K562 (cell line): Measurements from ENCODE around the gene RNF144A. TPM values are rescaled to one million over a fixed set of nuclear protein-coding genes. Genes with fewer than 3 reads are reported as not detected.

ENCODE experiments used
- ATAC-seq: fragments of 200-7000 bp; cut with Tn5 transposase; 3 replicates; pipeline ENCODE4 v1.9.1; 2020; ENCODE audit warnings: moderate library complexity
- BruUV-seq: library from RNA; stranded (reverse); fragments of 400-500 nt; replicated peaks from 2 replicates; lab custom pipeline; 2021; lab: Mats Ljungman, UMichigan
- CTCF ChIA-PET: fragments of 300-600 bp; formaldehyde crosslinking; extraction: SDS; loops from one replicate; lab custom pipeline; 2021; ENCODE audit warnings: low intra/inter-chr PET ratio; lab: Yijun Ruan, JAX
- POLR2A ChIA-PET: fragments of 300-600, 350-650 bp; sonication (Branson Sonifier 250); formaldehyde crosslinking; extraction: SDS; loops from one replicate; lab custom pipeline; 2021; ENCODE audit warnings: antibody characterized with exemption, inconsistent platforms; lab: Yijun Ruan, JAX
- DNase-seq, 4 experiments: peaks; one replicate each; pipeline versions ENCODE4 v3.0.0 to v3.0.0-alpha.2; 2011 to 2018; ENCODE audit warnings: low spot score in 3 of 4, mixed read lengths in 3 of 4; ENCODE audit errors: extremely low read depth in 1 of 4
- FAIRE-seq: peaks from 2 replicates; lab custom pipeline; 2011; peaks lifted over from hg19 to GRCh38; lab: Jason Lieb, UNC
- H2AFZ ChIP-seq: 2 replicates; pipeline ENCODE4 v1.6.0; 2011; ENCODE audit warnings: low read depth, low read length, control low read depth, inconsistent platforms
- H3K27ac ChIP-seq: fragments of 200-600 bp; 3 replicates; pipeline ENCODE4 v1.8.0; 2011; ENCODE audit warnings: low read depth, mild to moderate bottlenecking, control low read depth, inconsistent platforms, low read length, moderate library complexity, mixed read lengths; ENCODE audit errors: extremely low read depth
- H3K27me3 ChIP-seq, 2 experiments: fragments of 300-600 bp in 1 of 2; 2 replicates in 1 of 2; 3 replicates in 1 of 2; pipeline versions ENCODE4 v1.6.0 to v1.8.0; 2011; ENCODE audit warnings: inconsistent platforms in 2 of 2, low read length in 2 of 2, mild to moderate bottlenecking in 1 of 2, mixed read lengths in 1 of 2, moderate library complexity in 1 of 2; ENCODE audit not compliant: control insufficient read depth in 2 of 2, insufficient read depth in 2 of 2
- H3K36me3 ChIP-seq: fragments of 300-600 bp; 3 replicates; pipeline ENCODE4 v1.8.0; 2011; ENCODE audit warnings: mild to moderate bottlenecking, low read length, inconsistent platforms; ENCODE audit not compliant: control insufficient read depth, insufficient read depth
- H3K4me1 ChIP-seq, 2 experiments: fragments of 200-600 bp in 1 of 2; replicated peaks in 1 of 2; 2 replicates in 1 of 2; 3 replicates in 1 of 2; pipeline versions ENCODE4 v1.5.1 to v1.8.0; 2011; ENCODE audit warnings: inconsistent platforms in 2 of 2, low read length in 2 of 2, mild to moderate bottlenecking in 1 of 2, mixed read lengths in 1 of 2, moderate library complexity in 1 of 2; ENCODE audit not compliant: control insufficient read depth in 2 of 2, insufficient read depth in 2 of 2
- H3K4me2 ChIP-seq: 2 replicates; pipeline ENCODE4 v1.6.1; 2011; ENCODE audit warnings: low read length, control low read depth, inconsistent platforms, mixed read lengths; ENCODE audit not compliant: insufficient read depth
- H3K4me3 ChIP-seq: fragments of 200-600 bp; sonication (generic), shearing (Covaris generic); 2 replicates; pipeline ENCODE4 v1.5.1; 2016; ENCODE audit warnings: control low read depth, inconsistent platforms
- H3K79me2 ChIP-seq: fragments of 200-600 bp; 3 replicates; pipeline ENCODE4 v1.8.0; 2011; ENCODE audit warnings: low read length, inconsistent platforms; ENCODE audit not compliant: control insufficient read depth, insufficient read depth
- H3K9ac ChIP-seq, 2 experiments: 2 replicates each; pipeline versions ENCODE4 v1.6.0 to v1.6.1; 2011; ENCODE audit warnings: low read depth in 2 of 2, low read length in 2 of 2, control low read depth in 1 of 2, inconsistent platforms in 1 of 2, mild to moderate bottlenecking in 1 of 2, mixed read lengths in 1 of 2; ENCODE audit not compliant: insufficient read depth in 1 of 2
- H3K9me1 ChIP-seq: one replicate; pipeline ENCODE4 v1.6.0; 2011; ENCODE audit warnings: inconsistent platforms, mild to moderate bottlenecking, low read length, moderate library complexity; ENCODE audit not compliant: control insufficient read depth, insufficient read depth
- H3K9me3 ChIP-seq: replicated peaks from 2 replicates; pipeline ENCODE4 v1.5.1; 2011; ENCODE audit warnings: low read depth, low read length, inconsistent platforms; ENCODE audit not compliant: control insufficient read depth, insufficient read depth
- H4K20me1 ChIP-seq: replicated peaks from 2 replicates; pipeline ENCODE4 v1.6.1; 2011; ENCODE audit warnings: low read length, inconsistent platforms, mixed read lengths; ENCODE audit not compliant: control insufficient read depth, insufficient read depth
- BCLAF1 ChIP-seq, 2 experiments: fragments of 450-650 bp in 1 of 2; IDR thresholded peaks; 2 replicates each; pipeline ENCODE4 v1.6.1; 2011 to 2017; ENCODE audit warnings: low read depth in 2 of 2, antibody characterized with exemption in 1 of 2, borderline replicate concordance in 1 of 2, low read length in 1 of 2, mild to moderate bottlenecking in 1 of 2, mixed read lengths in 1 of 2; ENCODE audit not compliant: control insufficient read depth in 1 of 2
- CBX3 ChIP-seq, 2 experiments: IDR thresholded peaks; 1 replicate in 1 of 2; 2 replicates in 1 of 2; pipeline ENCODE4 v1.6.1; 2012; ENCODE audit warnings: inconsistent platforms in 2 of 2, low read length in 2 of 2, borderline replicate concordance in 1 of 2, control low read depth in 1 of 2
- CC2D1A ChIP-seq: fragments of 450-650 bp; IDR thresholded peaks from 2 replicates; pipeline ENCODE4 v1.6.1; 2017; ENCODE audit warnings: mild to moderate bottlenecking
- CSDE1 ChIP-seq, 2 experiments: fragments of 450-650 bp; IDR thresholded peaks; 2 replicates each; pipeline ENCODE4 v1.6.1; 2016; ENCODE audit warnings: mild to moderate bottlenecking in 1 of 2
- ERF ChIP-seq: fragments of 450-650 bp; formaldehyde crosslinking; IDR thresholded peaks from 2 replicates; pipeline ENCODE4 v1.4.0; 2020; ENCODE audit warnings: mild to moderate bottlenecking, mixed read lengths
- HMG20A ChIP-seq: fragments of 450-650 bp; formaldehyde crosslinking; conservative IDR thresholded peaks from 2 replicates; pipeline ENCODE4 v1.4.0; 2020; ENCODE audit warnings: mild to moderate bottlenecking, mixed read lengths
- HNRNPK ChIP-seq: fragments of 200-400 bp; formaldehyde crosslinking; IDR thresholded peaks from one replicate; pipeline ENCODE4 v1.6.1; 2018; ENCODE audit warnings: mild to moderate bottlenecking, low read depth, low read length; ENCODE audit not compliant: poor library complexity, severe bottlenecking
- IRF9 ChIP-seq: fragments of 450-650 bp; IDR thresholded peaks from 2 replicates; pipeline ENCODE4 v1.6.1; 2016; ENCODE audit warnings: missing biosample characterization, missing genetic modification characterization
- MAFK ChIP-seq: IDR thresholded peaks from 2 replicates; pipeline ENCODE4 v1.6.1; 2011; ENCODE audit warnings: low read length, improper control_type of control experiment
- MLLT1 ChIP-seq, 2 experiments: fragments of 450-650 bp; IDR thresholded peaks; 2 replicates each; pipeline ENCODE4 v1.6.1; 2016
- NR1H2 ChIP-seq: sonication (generic); formaldehyde crosslinking; IDR thresholded peaks from 2 replicates; pipeline ENCODE4 v1.4.0; 2020; ENCODE audit warnings: mild to moderate bottlenecking, missing genetic modification reagents
- SMAD1 ChIP-seq: fragments of 150-350 bp; IDR thresholded peaks from 2 replicates; pipeline ENCODE4 v1.6.1; 2014; ENCODE audit warnings: low read length, low read depth; ENCODE audit not compliant: partially characterized antibody
- SNIP1 ChIP-seq: fragments of 450-650 bp; IDR thresholded peaks from 2 replicates; pipeline ENCODE4 v1.7.1; 2017; ENCODE audit warnings: low read depth, mild to moderate bottlenecking
- SOX6 ChIP-seq: fragments of 450-650 bp; IDR thresholded peaks from 2 replicates; pipeline ENCODE4 v1.6.1; 2014; ENCODE audit warnings: mild to moderate bottlenecking
- TAL1 ChIP-seq: fragments of 450-650 bp; IDR thresholded peaks from 2 replicates; pipeline ENCODE4 v1.6.1; 2016; ENCODE audit warnings: mild to moderate bottlenecking
- TRIM28 ChIP-seq: fragments of 450-650 bp; IDR thresholded peaks from 2 replicates; pipeline ENCODE4 v1.6.1; 2017
- TSC22D4 ChIP-seq: fragments of 450-650 bp; IDR thresholded peaks from 2 replicates; pipeline ENCODE4 v1.6.1; 2016; ENCODE audit warnings: missing genetic modification characterization, missing biosample characterization, control low read depth
- YBX1 ChIP-seq: fragments of 450-650 bp; IDR thresholded peaks from 2 replicates; pipeline ENCODE4 v1.7.1; 2016; ENCODE audit warnings: mild to moderate bottlenecking
- ZFP1 ChIP-seq: fragments of 450-650 bp; formaldehyde crosslinking; IDR thresholded peaks from 2 replicates; pipeline ENCODE4 v1.4.0; 2020; ENCODE audit warnings: mild to moderate bottlenecking, mixed read lengths
- WGBS: fragments of 100-300 bp; shearing (Covaris generic); methylation state at CpG from one replicate; pipeline ENCODE4 v1.1.6; 2016; ENCODE audit warnings: low coverage, mixed read lengths; ENCODE audit not compliant: insufficient coverage; ENCODE audit errors: missing lambda C conversion rate; 5-methylcytosine and 5-hydroxymethylcytosine counted together
- in situ Hi-C: fragments of 300-500 bp; cut with MboI; formaldehyde crosslinking; loops from 4 replicates; pipeline ENCODE4 v1.15.0; 2018; ENCODE audit warnings: inconsistent platforms, mixed read lengths
- intact Hi-C: fragments of 100-400 bp; cut with micrococcal nuclease; formaldehyde crosslinking; loops from 2 replicates; pipeline ENCODE4 v1.14.2; 2022
- polyA plus RNA-seq, 8 experiments: library from polyadenylated mRNA; depleted of rRNA in 4 of 8; stranded (reverse) in 5 of 8; unstranded in 3 of 8; fragments of >200 nt; fragmentation: Nextera tagmentation in 2 of 8; fragmentation: Illumina TruSeq in 1 of 8; extraction: Ambion mirVana in 2 of 8; extraction: Trizol in 1 of 8; gene quantifications; 2 replicates each; pipeline versions ENCODE4 v1.2.1 to v1.2.3, GENCODE V29; 2011 to 2014; ENCODE audit warnings: inconsistent platforms in 1 of 8, missing spikeins in 1 of 8
- total RNA-seq, 7 experiments: library from RNA; depleted of rRNA in 6 of 7; stranded (reverse); fragments of >200 nt in 6 of 7; fragmentation: Illumina TruSeq in 2 of 7; extraction: Trizol in 2 of 7; gene quantifications; 2 replicates each; pipeline versions ENCODE4 v1.2.1 to v1.2.3, GENCODE V29; 2011 to 2021; ENCODE audit warnings: low replicate concordance in 1 of 7

The RNF144A gene
- total and polyA plus RNA-seq, 9 of the 15 experiments (the other 6 are each of a cell fraction or from before 2014, with no cell fraction given), result 0.96 to 11.3 (median 6.2) TPM

GRCh38 chr2:6937157-6937556, 19.9 kb downstream of the RNF144A start (continued):
- TF ChIP-seq IRF9 (tag) (no peak), YBX1 (no peak), ZFP1 (CRISPR knock-in tag) (no peak), NR1H2 (no peak), BCLAF1 (IDR thresholded peaks at IDR 0.05; ENCODE audit: borderline replicate concordance in 1 of 2, control insufficient read depth in 1 of 2, low read depth in 2 of 2, low read length in 1 of 2) (no peak)
- TF ChIP-seq, all 486 proteins: peak for 0

- H3K27ac ChIP-seq, result no peak overlapping the region
- ATAC-seq, result no peak
- no peak for TF ChIP-seq CSDE1 (IDR thresholded peaks at IDR 0.05)
- no peak for TF ChIP-seq SNIP1
- no peak for TF ChIP-seq CC2D1A
- no peak for TF ChIP-seq MAFK
- TF ChIP-seq HMG20A (CRISPR knock-in tag), result no peak
- TF ChIP-seq HNRNPK, result no peak
- TF ChIP-seq TSC22D4 (tag), result no peak
- TF ChIP-seq TAL1, result no peak
- no peak for TF ChIP-seq SMAD1
- TF ChIP-seq ERF (CRISPR knock-in tag), result no peak
- TF ChIP-seq SOX6, result no peak
- no peak for TF ChIP-seq MLLT1 (IDR thresholded peaks at IDR 0.05)
- no peak for TF ChIP-seq CBX3 (IDR thresholded peaks at IDR 0.05; ENCODE audit: borderline replicate concordance in 1 of 2, low read length in 2 of 2)
- TF ChIP-seq TRIM28, result no peak
- TF ChIP-seq, all 486 proteins: peak for 0
- ChIA-PET CTCF (no interaction called here), POLR2A (no interaction called here)
- Histone ChIP-seq H3K9me3 (no peaks in the 10 kb centered on the region), H3K27me3 (no peaks in the 10 kb centered on the region), H4K20me1 (0 out of 2 replicates have a peak, but pooled peaks cover 6% of the 10 kb centered on the region), H3K9ac (no peak overlapping the region), H3K4me3 (no peak overlapping the region), H3K9me1 (no peaks in the 10 kb centered on the region), H3K4me2 (no peak overlapping the region), H3K36me3 (no peaks in the 10 kb centered on the region), H2AFZ (no peak overlapping the region), H3K4me1 (no peaks in the 10 kb centered on the region; a peak in 2 of 5 replicates), H3K79me2 (no peaks in the 10 kb centered on the region)
- WGBS, result 48% methylated on average over 4 of the region's 4 CpGs
- in situ Hi-C loops, result no loop called here
- BruUV-seq, result no TSS peak
- no peak for DNase-seq
- FAIRE-seq, result no peak
- intact Hi-C loops, result no loop called here
Observed at GRCh38 chr2:6937582-6937981, 20.4 kb downstream of the RNF144A start.
